ENCODE data around the gene RPL7L1.

RPL7L1 gene

DNA sequence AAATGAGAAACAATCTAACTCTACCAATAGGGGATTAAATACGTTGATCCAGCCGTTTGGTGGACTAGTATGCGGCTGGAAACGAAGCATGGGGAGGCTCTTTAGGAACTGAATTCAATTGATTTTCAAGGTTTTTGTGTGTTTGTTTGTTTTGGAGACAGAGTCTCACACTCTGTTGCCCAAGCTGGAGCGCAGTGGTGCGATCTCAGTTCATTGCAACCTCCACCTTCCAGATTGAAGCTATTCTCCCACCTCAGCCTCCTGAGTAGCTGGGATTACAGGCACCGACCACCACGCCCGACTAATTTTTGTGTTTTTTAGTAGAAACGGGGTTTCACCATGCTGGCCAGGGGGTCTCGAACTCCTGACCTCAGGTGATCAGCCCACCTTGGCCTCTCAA lies 57.0 kb downstream of the RPL7L1 start:
- no peak for FAIRE-seq

GRCh38 chr6:42937548-42938427 lies 58.4 kb downstream of the RPL7L1 start:
- FAIRE-seq = no peak

GRCh38 chr6:42938428-42938796 lies 59.0 kb downstream of the RPL7L1 start:
- no peak for FAIRE-seq

GRCh38 chr6:42938987-42939809 lies 59.8 kb downstream of the RPL7L1 start:
- no peak for FAIRE-seq
